Measurements from ENCODE around the gene ZNF362. TPM values are rescaled to one million over a fixed set of nuclear protein-coding genes. Genes with fewer than 3 reads are reported as not detected.
"Not testable (repeated sequence)": the region's sequence is repeated elsewhere in the genome, so short reads cannot be mapped to it uniquely, and the experiment has no call there.

The ZNF362 gene
- total RNA-seq, 2 experiments from 2014 or later, result 8.9 to 26.1 TPM

- 0 out of 2 replicates have a peak, but pooled peaks cover 4% of the 10 kb centered on the region for H3K9me3 ChIP-seq (ENCODE audit: low read length)
- no peak overlapping the region for H3K4me2 ChIP-seq (ENCODE audit: low read length)
- TF ChIP-seq EZH2phosphoT487 (IDR thresholded peaks at IDR 0.05; ENCODE audit: borderline replicate concordance, low read depth, low read length) (no peak), CTCF (conservative IDR thresholded peaks at IDR 0.05; ENCODE audit: low read length) (no peak)
- POLR2A ChIA-PET, result no interaction called here
- H3K79me2 ChIP-seq (ENCODE audit: insufficient read depth, low read depth, low read length), result no peaks in the 10 kb centered on the region
- no peak overlapping the region for H3K4me3 ChIP-seq (ENCODE audit: low read depth, low read length, poor library complexity, severe bottlenecking)
- CTCF ChIA-PET (ENCODE audit: unreplicated experiment), result no interaction called here
- no peaks in the 10 kb centered on the region for H3K36me3 ChIP-seq (ENCODE audit: insufficient read depth, low read length)
- no peaks in the 10 kb centered on the region for H3K9me2 ChIP-seq (ENCODE audit: insufficient read depth, low read length)
- no peaks in the 10 kb centered on the region for H3K4me1 ChIP-seq (ENCODE audit: insufficient read depth, low read length, poor library complexity, severe bottlenecking)
- no peak for DNase-seq (ENCODE audit: low spot score)
- H4K20me1 ChIP-seq (ENCODE audit: insufficient read depth, low read length), result no peaks in the 10 kb centered on the region
- BruUV-seq (replicated peaks), result no TSS peak
- H2AFZ ChIP-seq (ENCODE audit: low read length), result no peak overlapping the region
- intact Hi-C loops (cut with micrococcal nuclease; ENCODE audit: unreplicated experiment), result no loop called here
- no peak overlapping the region for H3K27ac ChIP-seq (ENCODE audit: low read depth, low read length, poor library complexity, severe bottlenecking)
Observed at GRCh38 chr1:33306653-33307493, 50.6 kb downstream of the ZNF362 start.

GRCh38 chr1:33307494-33307864, 51.2 kb downstream of the ZNF362 start:
- Histone ChIP-seq H3K9me3 (ENCODE audit: low read length) (no peaks in the 10 kb centered on the region), H2AFZ (ENCODE audit: low read length) (no peak overlapping the region), H3K4me1 (ENCODE audit: insufficient read depth, low read length, poor library complexity, severe bottlenecking) (no peaks in the 10 kb centered on the region), H3K27ac (ENCODE audit: low read depth, low read length, poor library complexity, severe bottlenecking) (no peak overlapping the region), H3K4me2 (ENCODE audit: low read length) (no peak overlapping the region), H4K20me1 (ENCODE audit: insufficient read depth, low read length) (no peaks in the 10 kb centered on the region), H3K36me3 (ENCODE audit: insufficient read depth, low read length) (no peaks in the 10 kb centered on the region), H3K4me3 (ENCODE audit: low read depth, low read length, poor library complexity, severe bottlenecking) (no peak overlapping the region), H3K79me2 (ENCODE audit: insufficient read depth, low read depth, low read length) (no peaks in the 10 kb centered on the region), H3K9me2 (ENCODE audit: insufficient read depth, low read length) (no peaks in the 10 kb centered on the region)
- BruUV-seq (replicated peaks), result no TSS peak
- DNase-seq (ENCODE audit: low spot score), result no peak
- POLR2A ChIA-PET, result no interaction called here
- intact Hi-C loops (cut with micrococcal nuclease; ENCODE audit: unreplicated experiment), result no loop called here
- CTCF ChIA-PET (ENCODE audit: unreplicated experiment), result no interaction called here
- no peak for TF ChIP-seq EZH2phosphoT487 (IDR thresholded peaks at IDR 0.05; ENCODE audit: borderline replicate concordance, low read depth, low read length)

- H3K27ac ChIP-seq (ENCODE audit: low read depth, low read length, poor library complexity, severe bottlenecking); H4K20me1 ChIP-seq (ENCODE audit: insufficient read depth, low read length); H3K36me3 ChIP-seq (ENCODE audit: insufficient read depth, low read length); H3K4me2 ChIP-seq (ENCODE audit: low read length); DNase-seq (ENCODE audit: low spot score); BruUV-seq (replicated peaks); POLR2A ChIA-PET; intact Hi-C loops (cut with micrococcal nuclease; ENCODE audit: unreplicated experiment); H3K9me2 ChIP-seq (ENCODE audit: insufficient read depth, low read length); H3K79me2 ChIP-seq (ENCODE audit: insufficient read depth, low read depth, low read length); H3K4me1 ChIP-seq (ENCODE audit: insufficient read depth, low read length, poor library complexity, severe bottlenecking); H2AFZ ChIP-seq (ENCODE audit: low read length); H3K4me3 ChIP-seq (ENCODE audit: low read depth, low read length, poor library complexity, severe bottlenecking); H3K9me3 ChIP-seq (ENCODE audit: low read length); CTCF ChIA-PET (ENCODE audit: unreplicated experiment): not testable (repeated sequence)
Observed at GRCh38 chr1:33309351-33309750, 53.1 kb downstream of the ZNF362 start.
